HCT116 (cell line): ENCODE data around the gene HS6ST3. TPM values are rescaled to one million over a fixed set of nuclear protein-coding genes. Genes with fewer than 3 reads are reported as not detected.

Source experiments
- ATAC-seq: fragments of 200-7000 bp; cut with Tn5 transposase; 2 replicates; pipeline ENCODE4 v1.9.1; 2020; ENCODE audit warnings: mild to moderate bottlenecking, moderate library complexity
- BruUV-seq: library from RNA; stranded (reverse); fragments of 400-500 nt; replicated peaks from 2 replicates; lab custom pipeline; 2021; lab: Mats Ljungman, UMichigan
- CTCF ChIA-PET: fragments of 300-600 bp; sonication (Branson Sonifier 250); formaldehyde crosslinking; loops from one replicate; lab custom pipeline; 2021; ENCODE audit warnings: antibody characterized with exemption; lab: Charles Lee
- POLR2A ChIA-PET: fragments of 300-600, 350-600 bp; sonication (Branson Sonifier 250); formaldehyde crosslinking; loops from one replicate; lab custom pipeline; 2021; ENCODE audit warnings: antibody characterized with exemption; lab: Charles Lee
- RAD21 ChIA-PET, 2 experiments: fragments of 300-600 bp; sonication (Branson Sonifier 250); formaldehyde crosslinking; loops; one replicate each; lab custom pipeline; 2023; ENCODE audit warnings: low total read pairs in 2 of 2; ENCODE audit not compliant: uncharacterized antibody in 2 of 2, unreplicated experiment in 2 of 2, low non-redundant PET in 1 of 2; lab: Charles Lee
- DNase-seq: peaks from one replicate; pipeline ENCODE4 v3.0.0-alpha.2; 2010; ENCODE audit warnings: low read depth, low spot score
- H2AFZ ChIP-seq: fragments of 200-600 bp; shearing (Covaris generic), sonication (generic); 2 replicates; pipeline ENCODE4 v1.6.1; 2017; ENCODE audit warnings: low read depth, mixed run types, mixed read lengths, antibody characterized with exemption, low read length; ENCODE audit not compliant: poor library complexity, severe bottlenecking
- H3K27ac ChIP-seq: 2 replicates; pipeline ENCODE4 v1.5.1; 2012; ENCODE audit warnings: low read depth, low read length
- H3K27me3 ChIP-seq: fragments of 200-600 bp; sonication (generic); 2 replicates; pipeline ENCODE4 v1.6.1; 2016; ENCODE audit warnings: mixed run types, low read length, mixed read lengths; ENCODE audit not compliant: insufficient read depth
- H3K36me3 ChIP-seq, 2 experiments: fragments of 200-500 bp in 1 of 2; fragments of 200-600 bp in 1 of 2; sonication (Bioruptor generic) in 1 of 2; sonication (generic) in 1 of 2; 2 replicates each; pipeline versions ENCODE4 v1.5.1 to v1.6.1; 2014 to 2016; ENCODE audit warnings: low read length in 2 of 2, inconsistent platforms in 1 of 2, mixed read lengths in 1 of 2, mixed run types in 1 of 2; ENCODE audit not compliant: insufficient read depth in 2 of 2, control insufficient read depth in 1 of 2
- H3K4me1 ChIP-seq, 2 experiments: fragments of 200-600 bp in 1 of 2; sonication (generic) in 1 of 2; 2 replicates each; pipeline versions ENCODE4 v1.5.1 to v1.6.1; 2012 to 2017; ENCODE audit warnings: low read length in 2 of 2, inconsistent platforms in 1 of 2, mild to moderate bottlenecking in 1 of 2, mixed read lengths in 1 of 2, mixed run types in 1 of 2, moderate library complexity in 1 of 2; ENCODE audit not compliant: insufficient read depth in 2 of 2, control insufficient read depth in 1 of 2
- H3K4me2 ChIP-seq: fragments of 200-600 bp; sonication (generic); 2 replicates; pipeline ENCODE4 v1.6.1; 2017; ENCODE audit warnings: mixed run types, low read length, mixed read lengths
- H3K4me3 ChIP-seq, 2 experiments: fragments of 200-600 bp in 1 of 2; sonication (generic) in 1 of 2; replicated peaks in 1 of 2; 2 replicates each; pipeline ENCODE4 v1.5.1; 2011 to 2016; ENCODE audit warnings: low read length in 2 of 2, control low read depth in 1 of 2, low read depth in 1 of 2, mild to moderate bottlenecking in 1 of 2, mixed read lengths in 1 of 2, mixed run types in 1 of 2
- H3K79me2 ChIP-seq: fragments of 200-600 bp; sonication (generic); 2 replicates; pipeline ENCODE4 v1.6.1; 2017; ENCODE audit warnings: mild to moderate bottlenecking, mixed run types, low read length, moderate library complexity, mixed read lengths; ENCODE audit not compliant: insufficient read depth
- H3K9ac ChIP-seq: fragments of 200-600 bp; sonication (generic); 2 replicates; pipeline ENCODE4 v1.6.1; 2016; ENCODE audit warnings: low read length, mixed read lengths
- H3K9me2 ChIP-seq: fragments of 200-600 bp; sonication (generic), shearing (Covaris generic); 2 replicates; pipeline ENCODE4 v1.6.1; 2017; ENCODE audit warnings: mixed run types, mild to moderate bottlenecking, moderate library complexity; ENCODE audit not compliant: insufficient read depth
- H3K9me3 ChIP-seq, 2 experiments: fragments of 200-500 bp in 1 of 2; fragments of 200-600 bp in 1 of 2; sonication (Bioruptor generic) in 1 of 2; sonication (generic) in 1 of 2; 2 replicates each; pipeline ENCODE4 v1.6.1; 2014 to 2017; ENCODE audit warnings: low read length in 2 of 2, mixed read lengths in 2 of 2, inconsistent platforms in 1 of 2, low read depth in 1 of 2, mild to moderate bottlenecking in 1 of 2, mixed run types in 1 of 2, moderate library complexity in 1 of 2; ENCODE audit not compliant: control insufficient read depth in 1 of 2, insufficient read depth in 1 of 2
- H4K20me1 ChIP-seq: fragments of 200-600 bp; sonication (generic), shearing (Covaris generic); 2 replicates; pipeline ENCODE4 v1.6.1; 2017; ENCODE audit warnings: mixed run types, mild to moderate bottlenecking, moderate library complexity; ENCODE audit not compliant: insufficient read depth
- CEBPB ChIP-seq: IDR thresholded peaks from 2 replicates; pipeline ENCODE4 v1.6.1; 2012; ENCODE audit warnings: low read depth
- FOSL1 ChIP-seq: IDR thresholded peaks from 2 replicates; pipeline ENCODE4 v1.6.1; 2012; ENCODE audit warnings: low read depth
- SRF ChIP-seq: IDR thresholded peaks from 2 replicates; pipeline ENCODE4 v1.6.1; 2012; ENCODE audit warnings: low read depth
- intact Hi-C: fragments of 100-400 bp; cut with micrococcal nuclease; formaldehyde crosslinking; loops from 2 replicates; pipeline ENCODE4 v1.10.0; 2022
- total RNA-seq: library from RNA; stranded (reverse); gene quantifications from one replicate; pipeline ENCODE4 v1.2.1, GENCODE V29; 2021; ENCODE audit not compliant: unreplicated experiment
- TF ChIP-seq, protein P1 (sequence below): IDR thresholded peaks from 2 replicates; pipeline ENCODE4 v1.6.1; 2012

Gene HS6ST3
- total RNA-seq, 1 experiment from 2014 or later, result 0.10 TPM

DNA sequence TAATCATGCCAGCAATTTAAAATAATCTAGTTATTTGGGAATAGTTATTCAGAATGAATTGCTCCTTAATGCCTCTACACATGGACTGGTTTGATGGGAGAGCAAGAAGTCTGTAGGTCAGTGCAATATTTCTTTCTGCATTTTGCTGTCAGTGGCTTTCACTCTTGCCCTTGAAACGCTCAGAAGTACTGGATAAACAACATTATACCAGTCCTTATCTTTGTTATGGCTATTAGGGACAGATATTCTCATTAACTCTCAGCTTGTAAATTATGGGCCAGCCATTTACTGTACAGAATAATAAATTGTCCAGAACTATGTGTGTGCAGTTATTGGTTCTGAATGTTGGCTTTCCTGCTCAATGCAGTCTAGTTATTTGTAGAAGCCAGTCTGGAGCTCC, 680.0 kb downstream of the HS6ST3 start:
- ChIA-PET RAD21 (no interaction called here), POLR2A (no interaction called here), CTCF (no interaction called here)
- DNase-seq (no peak), ATAC-seq (no peak)
- no peaks in the 10 kb centered on the region for H3K4me1 ChIP-seq
- H3K27me3 ChIP-seq, result peaks cover 13% of the 10 kb centered on the region; the same call in 1 of the 2 replicates
- no TSS peak for BruUV-seq
- no peak overlapping the region for H3K27ac ChIP-seq
- no peaks in the 10 kb centered on the region for H3K9me2 ChIP-seq
- no peak overlapping the region for H3K9ac ChIP-seq
- H3K4me3 ChIP-seq, result no peak overlapping the region
- no peak overlapping the region for H2AFZ ChIP-seq
- TF ChIP-seq FOSL1, result no peak
- TF ChIP-seq, protein P1, sequence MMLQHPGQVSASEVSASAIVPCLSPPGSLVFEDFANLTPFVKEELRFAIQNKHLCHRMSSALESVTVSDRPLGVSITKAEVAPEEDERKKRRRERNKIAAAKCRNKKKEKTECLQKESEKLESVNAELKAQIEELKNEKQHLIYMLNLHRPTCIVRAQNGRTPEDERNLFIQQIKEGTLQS, result no peak
- no peaks in the 10 kb centered on the region for H3K36me3 ChIP-seq
- H3K4me2 ChIP-seq, result no peak overlapping the region
- intact Hi-C loops, result no loop called here
- no peaks in the 10 kb centered on the region for H3K79me2 ChIP-seq
- no peaks in the 10 kb centered on the region for H3K9me3 ChIP-seq
- no peaks in the 10 kb centered on the region for H4K20me1 ChIP-seq

DNA sequence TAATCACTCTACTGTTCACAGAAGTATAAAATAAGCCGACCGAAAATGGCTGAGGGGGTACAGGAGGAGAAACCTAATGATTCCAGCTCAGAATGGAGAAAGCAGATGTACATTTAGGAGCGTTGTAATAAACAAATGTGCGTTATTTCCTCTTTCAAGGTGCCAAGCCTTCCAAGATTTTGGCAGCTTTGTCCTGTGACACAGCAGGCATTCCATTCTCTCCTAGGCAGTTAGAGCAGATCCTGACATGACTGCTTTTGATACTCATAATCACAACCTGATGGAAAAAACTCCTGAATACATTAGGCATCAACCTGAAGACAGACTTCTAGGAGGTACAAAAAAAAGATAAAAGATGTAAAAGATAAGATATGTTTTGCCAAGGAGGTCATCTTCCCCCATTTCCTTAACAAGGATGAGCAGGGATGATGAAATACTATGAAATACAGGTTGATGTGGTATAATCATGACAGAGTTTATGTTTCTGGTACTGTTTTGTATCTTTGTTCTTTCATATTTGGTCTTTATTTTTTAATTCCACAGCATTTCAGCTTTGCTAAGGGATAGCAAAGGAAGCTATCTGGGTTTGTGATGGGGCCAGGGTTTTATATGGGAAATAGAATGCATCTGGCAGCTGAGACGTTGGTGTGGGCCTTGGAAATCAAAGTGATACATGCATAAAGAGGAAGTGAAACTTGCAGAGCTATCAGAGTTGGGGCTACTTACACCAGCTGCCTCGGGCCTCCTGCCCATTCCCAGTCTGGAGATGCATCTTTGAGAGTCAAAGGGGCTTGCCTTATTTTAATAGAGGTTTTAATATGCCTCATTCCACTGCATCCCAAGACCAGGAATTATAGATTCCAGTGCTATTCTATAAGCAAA, 681.8 kb downstream of the HS6ST3 start:
- ChIA-PET RAD21 (no interaction called here), CTCF (no interaction called here), POLR2A (no interaction called here)
- H4K20me1 ChIP-seq, result no peaks in the 10 kb centered on the region
- TF ChIP-seq SRF (no peak), CEBPB (peak; percentile 43; the same call in 1 of the 2 replicates)
- peaks cover 11% of the 10 kb centered on the region; the same call in 1 of the 2 replicates for H3K27me3 ChIP-seq
- BruUV-seq, result no TSS peak
- no peaks in the 10 kb centered on the region for H3K4me1 ChIP-seq
- DNase-seq (no peak), ATAC-seq (no peak)
- H2AFZ ChIP-seq, result no peak overlapping the region
- no peaks in the 10 kb centered on the region for H3K9me3 ChIP-seq
- H3K27ac ChIP-seq, result no peak overlapping the region
- no peaks in the 10 kb centered on the region for H3K36me3 ChIP-seq
- no peaks in the 10 kb centered on the region for H3K79me2 ChIP-seq
- no peak overlapping the region for H3K9ac ChIP-seq
- no peak overlapping the region for H3K4me2 ChIP-seq
- no peak overlapping the region for H3K4me3 ChIP-seq
- H3K9me2 ChIP-seq, result no peaks in the 10 kb centered on the region
- intact Hi-C loops, result no loop called here
